K562 (cell line): Measurements from ENCODE around the gene KCNK4. TPM values are rescaled to one million over a fixed set of nuclear protein-coding genes. Genes with fewer than 3 reads are reported as not detected.

ENCODE experiments used
- ETV1 ChIP-seq: fragments of 450-650 bp; conservative IDR thresholded peaks from 2 replicates; pipeline ENCODE4 v1.6.1; 2016; ENCODE audit warnings: missing genetic modification characterization, control low read depth, low read depth, missing compliant biosample characterization
- ETV5 ChIP-seq: sonication (generic); formaldehyde crosslinking; IDR thresholded peaks from 2 replicates; pipeline ENCODE4 v1.4.0; 2020; ENCODE audit warnings: low read depth, mild to moderate bottlenecking, missing genetic modification reagents
- KLF16 ChIP-seq: IDR thresholded peaks from 2 replicates; pipeline ENCODE4 v1.6.1; 2016; ENCODE audit warnings: antibody characterized with exemption
- SMARCB1 ChIP-seq: IDR thresholded peaks from 2 replicates; pipeline ENCODE4 v1.6.1; 2011; ENCODE audit warnings: improper control_type of control experiment, low read depth; ENCODE audit not compliant: insufficient read length
- SREBF1 ChIP-seq: fragments of 150-350 bp; IDR thresholded peaks from 2 replicates; pipeline ENCODE4 v1.6.1; 2014; ENCODE audit warnings: antibody characterized with exemption, low read depth, low read length, borderline replicate concordance
- ZBTB7A ChIP-seq: IDR thresholded peaks from 2 replicates; pipeline ENCODE4 v1.6.1; 2011; ENCODE audit warnings: low read depth, mild to moderate bottlenecking, low read length, moderate library complexity, borderline replicate concordance; ENCODE audit not compliant: control insufficient read depth
- ZNF124 ChIP-seq: sonication (generic); formaldehyde crosslinking; IDR thresholded peaks from 2 replicates; pipeline ENCODE4 v1.8.1; 2022; ENCODE audit warnings: missing genetic modification reagents
- ZSCAN32 ChIP-seq: fragments of 450-650 bp; formaldehyde crosslinking; IDR thresholded peaks from 2 replicates; pipeline ENCODE4 v1.4.0; 2020; ENCODE audit warnings: mild to moderate bottlenecking, moderate library complexity
- polyA plus RNA-seq, 8 experiments: library from polyadenylated mRNA; depleted of rRNA in 4 of 8; stranded (reverse) in 5 of 8; unstranded in 3 of 8; fragments of >200 nt; fragmentation: Nextera tagmentation in 2 of 8; fragmentation: Illumina TruSeq in 1 of 8; extraction: Ambion mirVana in 2 of 8; extraction: Trizol in 1 of 8; gene quantifications; 2 replicates each; pipeline versions ENCODE4 v1.2.1 to v1.2.3, GENCODE V29; 2011 to 2014; ENCODE audit warnings: inconsistent platforms in 1 of 8, missing spikeins in 1 of 8
- total RNA-seq, 7 experiments: library from RNA; depleted of rRNA in 6 of 7; stranded (reverse); fragments of >200 nt in 6 of 7; fragmentation: Illumina TruSeq in 2 of 7; extraction: Trizol in 2 of 7; gene quantifications; 2 replicates each; pipeline versions ENCODE4 v1.2.1 to v1.2.3, GENCODE V29; 2011 to 2021; ENCODE audit warnings: low replicate concordance in 1 of 7
- TF ChIP-seq, protein P1 (sequence below): fragments of 250-450 bp; sonication (Bioruptor Pico); IDR thresholded peaks from 2 replicates; pipeline ENCODE4 v1.5.0; 2021; ENCODE audit warnings: mild to moderate bottlenecking, borderline replicate concordance
- TF ChIP-seq, protein P2 (sequence below), 3 experiments: IDR thresholded peaks in 2 of 3; conservative IDR thresholded peaks in 1 of 3; 2 replicates each; pipeline ENCODE4 v1.5.1; 2011 to 2012; ENCODE audit warnings: low read length in 3 of 3, mild to moderate bottlenecking in 3 of 3, control low read depth in 2 of 3, improper control_type of control experiment in 1 of 3, inconsistent platforms in 1 of 3, low read depth in 1 of 3, mixed read lengths in 1 of 3, moderate library complexity in 1 of 3; ENCODE audit not compliant: insufficient read depth in 2 of 3
- TF ChIP-seq, protein P3 (sequence below): fragments of 250-450 bp; sonication (Bioruptor Pico); IDR thresholded peaks from 2 replicates; pipeline ENCODE4 v1.4.0; 2020; ENCODE audit warnings: mild to moderate bottlenecking, moderate library complexity
- TF ChIP-seq, protein P4 (sequence below): sonication (generic); formaldehyde crosslinking; IDR thresholded peaks from 2 replicates; pipeline ENCODE4 v1.8.0; 2022; ENCODE audit warnings: mild to moderate bottlenecking, missing genetic modification reagents
- TF ChIP-seq, protein P5 (sequence below): sonication (generic); formaldehyde crosslinking; IDR thresholded peaks from 2 replicates; pipeline ENCODE4 v1.8.1; 2023; ENCODE audit warnings: mild to moderate bottlenecking, missing genetic modification reagents

KCNK4 gene
- total and polyA plus RNA-seq, 9 of the 15 experiments (the other 6 are each of a cell fraction or from before 2014, with no cell fraction given): not detected

DNA sequence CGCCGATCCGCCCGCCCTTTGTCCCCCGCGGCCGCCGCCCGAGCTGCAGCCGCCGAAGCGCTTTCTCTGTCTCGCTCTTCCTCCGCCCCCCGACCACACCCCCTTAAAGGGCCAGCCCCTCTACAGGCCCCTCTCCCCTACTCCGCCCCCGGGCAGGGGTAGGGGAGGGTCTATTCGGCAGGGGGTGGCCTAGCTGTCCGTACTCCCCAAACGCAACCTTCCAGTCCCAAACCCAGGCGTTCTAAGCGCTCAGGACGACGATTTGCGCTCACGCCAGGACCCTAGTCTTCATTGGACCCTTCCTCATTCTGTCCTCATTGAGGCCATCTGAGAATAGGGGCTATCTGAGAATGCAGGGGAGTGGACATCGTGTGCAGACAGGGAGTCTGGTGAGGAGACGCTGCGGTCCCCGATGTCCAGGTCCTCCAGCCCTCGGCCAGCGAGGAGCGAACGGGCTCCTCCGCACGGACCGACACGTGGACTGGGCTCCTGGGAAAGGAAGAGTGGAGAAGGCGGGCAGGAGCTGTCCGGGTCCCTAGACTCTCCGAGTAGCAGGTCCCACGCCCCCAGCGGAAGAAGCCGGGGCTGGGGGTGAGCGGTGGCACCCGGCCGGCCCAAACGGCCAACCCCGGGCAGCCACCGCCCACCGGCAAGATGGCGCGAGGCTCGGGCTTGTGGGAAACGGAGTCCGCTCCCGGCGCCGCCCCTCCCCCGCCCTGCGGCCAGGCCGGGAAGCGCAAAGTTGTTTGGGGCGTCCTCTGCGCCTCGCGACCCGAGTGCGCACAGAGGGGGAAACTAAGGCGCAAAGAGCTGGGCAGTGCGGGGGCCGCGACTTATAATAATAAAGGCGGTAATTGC lies 44.0 kb upstream of the KCNK4 start, which contains the start of gene PPP1R14B (continued):
- TF ChIP-seq, protein P1, sequence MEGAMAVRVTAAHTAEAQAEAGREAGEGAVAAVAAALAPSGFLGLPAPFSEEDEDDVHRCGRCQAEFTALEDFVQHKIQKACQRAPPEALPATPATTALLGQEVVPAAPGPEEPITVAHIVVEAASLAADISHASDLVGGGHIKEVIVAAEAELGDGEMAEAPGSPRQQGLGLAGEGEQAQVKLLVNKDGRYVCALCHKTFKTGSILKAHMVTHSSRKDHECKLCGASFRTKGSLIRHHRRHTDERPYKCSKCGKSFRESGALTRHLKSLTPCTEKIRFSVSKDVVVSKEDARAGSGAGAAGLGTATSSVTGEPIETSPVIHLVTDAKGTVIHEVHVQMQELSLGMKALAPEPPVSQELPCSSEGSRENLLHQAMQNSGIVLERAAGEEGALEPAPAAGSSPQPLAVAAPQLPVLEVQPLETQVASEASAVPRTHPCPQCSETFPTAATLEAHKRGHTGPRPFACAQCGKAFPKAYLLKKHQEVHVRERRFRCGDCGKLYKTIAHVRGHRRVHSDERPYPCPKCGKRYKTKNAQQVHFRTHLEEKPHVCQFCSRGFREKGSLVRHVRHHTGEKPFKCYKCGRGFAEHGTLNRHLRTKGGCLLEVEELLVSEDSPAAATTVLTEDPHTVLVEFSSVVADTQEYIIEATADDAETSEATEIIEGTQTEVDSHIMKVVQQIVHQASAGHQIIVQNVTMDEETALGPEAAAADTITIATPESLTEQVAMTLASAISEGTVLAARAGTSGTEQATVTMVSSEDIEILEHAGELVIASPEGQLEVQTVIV (CRISPR knock-in tag): no peak
- TF ChIP-seq, protein P2, sequence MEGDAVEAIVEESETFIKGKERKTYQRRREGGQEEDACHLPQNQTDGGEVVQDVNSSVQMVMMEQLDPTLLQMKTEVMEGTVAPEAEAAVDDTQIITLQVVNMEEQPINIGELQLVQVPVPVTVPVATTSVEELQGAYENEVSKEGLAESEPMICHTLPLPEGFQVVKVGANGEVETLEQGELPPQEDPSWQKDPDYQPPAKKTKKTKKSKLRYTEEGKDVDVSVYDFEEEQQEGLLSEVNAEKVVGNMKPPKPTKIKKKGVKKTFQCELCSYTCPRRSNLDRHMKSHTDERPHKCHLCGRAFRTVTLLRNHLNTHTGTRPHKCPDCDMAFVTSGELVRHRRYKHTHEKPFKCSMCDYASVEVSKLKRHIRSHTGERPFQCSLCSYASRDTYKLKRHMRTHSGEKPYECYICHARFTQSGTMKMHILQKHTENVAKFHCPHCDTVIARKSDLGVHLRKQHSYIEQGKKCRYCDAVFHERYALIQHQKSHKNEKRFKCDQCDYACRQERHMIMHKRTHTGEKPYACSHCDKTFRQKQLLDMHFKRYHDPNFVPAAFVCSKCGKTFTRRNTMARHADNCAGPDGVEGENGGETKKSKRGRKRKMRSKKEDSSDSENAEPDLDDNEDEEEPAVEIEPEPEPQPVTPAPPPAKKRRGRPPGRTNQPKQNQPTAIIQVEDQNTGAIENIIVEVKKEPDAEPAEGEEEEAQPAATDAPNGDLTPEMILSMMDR (IDR thresholded peaks at IDR 0.05 in 2 of 3, conservative IDR thresholded peaks at IDR 0.05 in 1 of 3; ENCODE audit: insufficient read depth in 2 of 3, low read depth in 1 of 3, low read length in 3 of 3): peak; percentile 15 to 29 (median 26); a peak in 3 of 6 replicates
- TF ChIP-seq ZNF124 (CRISPR knock-in tag) (no peak), ETV5 (CRISPR knock-in tag) (peak; percentile 59; the same call in 1 of the 2 replicates), SMARCB1 (no peak), ETV1 (0 out of 2 replicates have a peak, but pooled peaks have one; percentile 20), ZSCAN32 (CRISPR knock-in tag) (no peak), ZBTB7A (peak; percentile 83), KLF16 (0 out of 2 replicates have a peak, but pooled peaks have one; percentile 3), SREBF1 (no peak)
- TF ChIP-seq, protein P3, sequence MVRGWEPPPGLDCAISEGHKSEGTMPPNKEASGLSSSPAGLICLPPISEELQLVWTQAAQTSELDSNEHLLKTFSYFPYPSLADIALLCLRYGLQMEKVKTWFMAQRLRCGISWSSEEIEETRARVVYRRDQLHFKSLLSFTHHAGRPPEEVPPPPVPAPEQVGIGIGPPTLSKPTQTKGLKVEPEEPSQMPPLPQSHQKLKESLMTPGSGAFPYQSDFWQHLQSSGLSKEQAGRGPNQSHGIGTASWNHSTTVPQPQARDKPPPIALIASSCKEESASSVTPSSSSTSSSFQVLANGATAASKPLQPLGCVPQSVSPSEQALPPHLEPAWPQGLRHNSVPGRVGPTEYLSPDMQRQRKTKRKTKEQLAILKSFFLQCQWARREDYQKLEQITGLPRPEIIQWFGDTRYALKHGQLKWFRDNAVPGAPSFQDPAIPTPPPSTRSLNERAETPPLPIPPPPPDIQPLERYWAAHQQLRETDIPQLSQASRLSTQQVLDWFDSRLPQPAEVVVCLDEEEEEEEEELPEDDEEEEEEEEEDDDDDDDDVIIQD (CRISPR knock-in tag): 0 out of 2 replicates have a peak, but pooled peaks have one; percentile 42
- TF ChIP-seq, protein P4, sequence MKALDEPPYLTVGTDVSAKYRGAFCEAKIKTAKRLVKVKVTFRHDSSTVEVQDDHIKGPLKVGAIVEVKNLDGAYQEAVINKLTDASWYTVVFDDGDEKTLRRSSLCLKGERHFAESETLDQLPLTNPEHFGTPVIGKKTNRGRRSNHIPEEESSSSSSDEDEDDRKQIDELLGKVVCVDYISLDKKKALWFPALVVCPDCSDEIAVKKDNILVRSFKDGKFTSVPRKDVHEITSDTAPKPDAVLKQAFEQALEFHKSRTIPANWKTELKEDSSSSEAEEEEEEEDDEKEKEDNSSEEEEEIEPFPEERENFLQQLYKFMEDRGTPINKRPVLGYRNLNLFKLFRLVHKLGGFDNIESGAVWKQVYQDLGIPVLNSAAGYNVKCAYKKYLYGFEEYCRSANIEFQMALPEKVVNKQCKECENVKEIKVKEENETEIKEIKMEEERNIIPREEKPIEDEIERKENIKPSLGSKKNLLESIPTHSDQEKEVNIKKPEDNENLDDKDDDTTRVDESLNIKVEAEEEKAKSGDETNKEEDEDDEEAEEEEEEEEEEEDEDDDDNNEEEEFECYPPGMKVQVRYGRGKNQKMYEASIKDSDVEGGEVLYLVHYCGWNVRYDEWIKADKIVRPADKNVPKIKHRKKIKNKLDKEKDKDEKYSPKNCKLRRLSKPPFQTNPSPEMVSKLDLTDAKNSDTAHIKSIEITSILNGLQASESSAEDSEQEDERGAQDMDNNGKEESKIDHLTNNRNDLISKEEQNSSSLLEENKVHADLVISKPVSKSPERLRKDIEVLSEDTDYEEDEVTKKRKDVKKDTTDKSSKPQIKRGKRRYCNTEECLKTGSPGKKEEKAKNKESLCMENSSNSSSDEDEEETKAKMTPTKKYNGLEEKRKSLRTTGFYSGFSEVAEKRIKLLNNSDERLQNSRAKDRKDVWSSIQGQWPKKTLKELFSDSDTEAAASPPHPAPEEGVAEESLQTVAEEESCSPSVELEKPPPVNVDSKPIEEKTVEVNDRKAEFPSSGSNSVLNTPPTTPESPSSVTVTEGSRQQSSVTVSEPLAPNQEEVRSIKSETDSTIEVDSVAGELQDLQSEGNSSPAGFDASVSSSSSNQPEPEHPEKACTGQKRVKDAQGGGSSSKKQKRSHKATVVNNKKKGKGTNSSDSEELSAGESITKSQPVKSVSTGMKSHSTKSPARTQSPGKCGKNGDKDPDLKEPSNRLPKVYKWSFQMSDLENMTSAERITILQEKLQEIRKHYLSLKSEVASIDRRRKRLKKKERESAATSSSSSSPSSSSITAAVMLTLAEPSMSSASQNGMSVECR: peak; percentile 93
- TF ChIP-seq, protein P5, sequence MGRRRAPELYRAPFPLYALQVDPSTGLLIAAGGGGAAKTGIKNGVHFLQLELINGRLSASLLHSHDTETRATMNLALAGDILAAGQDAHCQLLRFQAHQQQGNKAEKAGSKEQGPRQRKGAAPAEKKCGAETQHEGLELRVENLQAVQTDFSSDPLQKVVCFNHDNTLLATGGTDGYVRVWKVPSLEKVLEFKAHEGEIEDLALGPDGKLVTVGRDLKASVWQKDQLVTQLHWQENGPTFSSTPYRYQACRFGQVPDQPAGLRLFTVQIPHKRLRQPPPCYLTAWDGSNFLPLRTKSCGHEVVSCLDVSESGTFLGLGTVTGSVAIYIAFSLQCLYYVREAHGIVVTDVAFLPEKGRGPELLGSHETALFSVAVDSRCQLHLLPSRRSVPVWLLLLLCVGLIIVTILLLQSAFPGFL (CRISPR knock-in tag): peak; percentile 51; the same call in 1 of the 2 replicates
